Fibroblast of pulmonary artery (primary cell): ENCODE results near the gene CIDEA.

Experiments
- DNase-seq: peaks from one replicate; pipeline ENCODE4 v3.0.0-alpha.2; 2010; ENCODE audit warnings: low read depth
- H3K4me3 ChIP-seq: replicated peaks from 2 replicates; pipeline ENCODE4 v1.5.1; 2011; ENCODE audit warnings: low read depth, mild to moderate bottlenecking, control low read depth, low read length, moderate library complexity
- TF ChIP-seq, protein P1 (sequence below): IDR thresholded peaks from 2 replicates; pipeline ENCODE4 v1.5.1; 2011; ENCODE audit warnings: mild to moderate bottlenecking, control low read depth, low read length, inconsistent platforms; ENCODE audit errors: missing control alignments

Gene CIDEA

DNA sequence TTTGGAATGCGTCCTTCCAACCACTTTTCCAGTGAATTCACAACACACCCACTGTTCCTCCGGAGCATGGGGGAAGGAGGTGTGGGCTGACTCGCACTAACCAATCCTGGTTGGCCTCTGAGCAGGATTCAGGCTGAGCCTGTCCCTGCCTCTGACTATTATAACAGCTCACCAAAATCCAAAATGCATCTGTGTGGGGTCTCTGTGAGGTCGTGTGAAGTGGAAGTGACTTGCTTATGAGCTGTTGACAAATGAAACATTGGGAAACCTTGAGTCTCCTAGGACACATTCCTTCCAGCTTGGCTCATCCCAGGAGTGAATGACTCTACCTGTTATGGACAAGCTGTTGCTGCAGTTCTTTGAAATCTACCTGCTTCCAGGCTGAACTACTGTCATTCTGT, 1.5 kb downstream of the CIDEA start:
- no peak overlapping the region for H3K4me3 ChIP-seq
- DNase-seq, result peak; percentile 29
- TF ChIP-seq, protein P1, sequence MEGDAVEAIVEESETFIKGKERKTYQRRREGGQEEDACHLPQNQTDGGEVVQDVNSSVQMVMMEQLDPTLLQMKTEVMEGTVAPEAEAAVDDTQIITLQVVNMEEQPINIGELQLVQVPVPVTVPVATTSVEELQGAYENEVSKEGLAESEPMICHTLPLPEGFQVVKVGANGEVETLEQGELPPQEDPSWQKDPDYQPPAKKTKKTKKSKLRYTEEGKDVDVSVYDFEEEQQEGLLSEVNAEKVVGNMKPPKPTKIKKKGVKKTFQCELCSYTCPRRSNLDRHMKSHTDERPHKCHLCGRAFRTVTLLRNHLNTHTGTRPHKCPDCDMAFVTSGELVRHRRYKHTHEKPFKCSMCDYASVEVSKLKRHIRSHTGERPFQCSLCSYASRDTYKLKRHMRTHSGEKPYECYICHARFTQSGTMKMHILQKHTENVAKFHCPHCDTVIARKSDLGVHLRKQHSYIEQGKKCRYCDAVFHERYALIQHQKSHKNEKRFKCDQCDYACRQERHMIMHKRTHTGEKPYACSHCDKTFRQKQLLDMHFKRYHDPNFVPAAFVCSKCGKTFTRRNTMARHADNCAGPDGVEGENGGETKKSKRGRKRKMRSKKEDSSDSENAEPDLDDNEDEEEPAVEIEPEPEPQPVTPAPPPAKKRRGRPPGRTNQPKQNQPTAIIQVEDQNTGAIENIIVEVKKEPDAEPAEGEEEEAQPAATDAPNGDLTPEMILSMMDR, result no peak

DNA sequence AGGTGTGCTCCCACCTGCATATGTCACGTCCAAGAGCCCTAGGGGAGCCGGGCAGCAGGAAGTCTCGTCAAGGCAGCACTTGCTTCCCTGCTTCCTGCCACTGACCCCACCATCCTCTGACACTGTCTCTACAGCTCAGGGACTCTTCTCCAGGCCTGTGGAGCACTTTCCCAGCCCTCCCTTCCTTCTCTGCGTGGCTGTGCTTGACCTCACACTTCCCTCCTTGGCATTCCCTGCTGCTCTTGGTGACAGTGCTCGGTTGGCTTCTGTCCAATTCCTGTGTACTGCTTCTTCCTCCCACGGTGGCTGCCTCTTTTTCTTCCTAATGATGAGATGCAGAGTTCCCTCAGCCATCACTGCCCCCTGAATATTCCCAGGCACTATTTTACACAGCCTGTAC, 2.8 kb downstream of the CIDEA start:
- TF ChIP-seq, protein P1, result no peak
- H3K4me3 ChIP-seq, result no peak overlapping the region
- DNase-seq, result peak; percentile 54

- H3K4me3 ChIP-seq, result no peak overlapping the region
- no peak for DNase-seq
- TF ChIP-seq, protein P1, result no peak
These were observed 4.0 kb downstream of the CIDEA start for GRCh38 chr18:12257996-12258718.

GRCh38 chr18:12258719-12259705, 4.9 kb downstream of the CIDEA start:
- no peak for DNase-seq
- TF ChIP-seq, protein P1, result no peak
- no peak overlapping the region for H3K4me3 ChIP-seq

DNA sequence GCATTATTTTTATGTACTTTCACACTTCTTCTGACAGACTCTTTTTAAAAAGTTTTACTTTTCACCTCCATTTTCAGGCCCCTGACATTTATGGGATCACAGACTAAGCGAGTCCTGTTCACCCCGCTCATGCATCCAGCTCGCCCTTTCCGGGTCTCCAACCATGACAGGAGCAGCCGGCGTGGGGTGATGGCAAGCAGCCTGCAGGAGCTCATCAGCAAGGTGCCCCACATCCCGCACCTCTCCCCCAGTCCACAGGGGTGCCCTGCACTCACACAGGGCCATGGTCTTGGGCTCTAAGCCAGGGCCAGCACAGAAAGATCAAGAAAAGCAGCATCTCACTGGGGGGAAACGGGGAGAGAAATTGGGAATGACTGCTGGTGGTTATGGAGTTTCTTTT, 8.6 kb downstream of the CIDEA start:
- TF ChIP-seq, protein P1, result no peak
- no peak for DNase-seq
- H3K4me3 ChIP-seq, result no peak overlapping the region

DNA sequence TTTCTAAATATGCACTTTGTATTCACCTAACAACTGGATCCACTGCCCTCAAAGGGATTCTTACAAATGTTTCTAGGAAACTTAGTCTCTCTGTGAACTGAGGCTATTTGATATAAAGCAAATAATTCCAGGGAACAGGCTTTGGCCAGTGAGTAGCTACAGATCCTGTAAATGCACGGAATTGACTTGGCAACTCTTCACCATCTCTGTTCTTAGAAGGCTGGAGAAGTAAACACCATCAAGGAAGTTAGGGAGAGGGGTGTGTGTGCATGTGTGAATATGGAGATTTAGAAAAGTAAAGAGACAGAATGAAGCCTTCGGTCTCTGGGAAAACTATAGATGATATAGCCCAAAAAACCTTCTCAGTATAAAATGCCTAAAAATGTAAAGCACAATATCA, 10.7 kb downstream of the CIDEA start:
- no peak for DNase-seq
- H3K4me3 ChIP-seq, result no peak overlapping the region
- TF ChIP-seq, protein P1, result no peak
